GM12872 (cell line): Measurements from ENCODE around the gene RPS6KA4.

Experiments used
- CTCF ChIP-seq: IDR thresholded peaks from 3 replicates; pipeline ENCODE4 v1.5.1; 2011; ENCODE audit warnings: low read depth, mild to moderate bottlenecking, low read length, moderate library complexity; ENCODE audit not compliant: insufficient read depth

RPS6KA4 gene

GRCh38 chr11:64401775-64402174 is 42.8 kb downstream of the RPS6KA4 start:
- no peak for TF ChIP-seq CTCF

GRCh38 chr11:64403106-64403505 is 44.1 kb downstream of the RPS6KA4 start:
- no peak for TF ChIP-seq CTCF

- no peak for TF ChIP-seq CTCF
Observed at GRCh38 chr11:64406221-64406946, 47.4 kb downstream of the RPS6KA4 start.

GRCh38 chr11:64407221-64407620 is 48.3 kb downstream of the RPS6KA4 start:
- TF ChIP-seq CTCF: no peak

- TF ChIP-seq CTCF: no peak
Observed at GRCh38 chr11:64407630-64408029, 48.7 kb downstream of the RPS6KA4 start.

- no peak for TF ChIP-seq CTCF
Observed at GRCh38 chr11:64409278-64409677, 50.3 kb downstream of the RPS6KA4 start.

- TF ChIP-seq CTCF: no peak
Observed at GRCh38 chr11:64409707-64410403, 50.9 kb downstream of the RPS6KA4 start.
